Activated T-cell treated with anti-CD3 and anti-CD28 coated beads for 1 hour (primary cell): ENCODE measurements around the gene ROBO3.

Experiments
- DNase-seq: peaks from one replicate; pipeline ENCODE4 v3.0.0-alpha.2; 2020; ENCODE audit warnings: low read depth

ROBO3 gene

DNA sequence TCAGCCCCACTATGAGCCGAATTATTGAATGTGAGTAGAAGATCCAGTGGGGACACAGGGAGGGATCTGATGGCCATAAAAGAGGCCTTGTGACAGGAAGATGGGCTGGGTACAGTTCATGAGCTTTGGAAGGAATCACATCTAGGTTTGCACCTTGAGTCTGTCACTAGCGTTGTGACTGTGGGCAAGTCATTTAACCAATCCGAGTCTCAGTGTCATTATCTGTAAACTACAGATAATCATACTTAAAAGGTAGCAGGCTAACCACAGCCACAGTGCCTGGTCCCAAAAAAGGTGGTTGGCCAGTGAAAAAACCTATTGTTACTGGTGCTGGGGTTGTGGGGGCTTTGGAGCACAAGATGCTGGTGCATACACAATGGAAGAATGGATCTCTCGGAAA is 57.6 kb downstream of the ROBO3 start:
- no peak for DNase-seq

DNA sequence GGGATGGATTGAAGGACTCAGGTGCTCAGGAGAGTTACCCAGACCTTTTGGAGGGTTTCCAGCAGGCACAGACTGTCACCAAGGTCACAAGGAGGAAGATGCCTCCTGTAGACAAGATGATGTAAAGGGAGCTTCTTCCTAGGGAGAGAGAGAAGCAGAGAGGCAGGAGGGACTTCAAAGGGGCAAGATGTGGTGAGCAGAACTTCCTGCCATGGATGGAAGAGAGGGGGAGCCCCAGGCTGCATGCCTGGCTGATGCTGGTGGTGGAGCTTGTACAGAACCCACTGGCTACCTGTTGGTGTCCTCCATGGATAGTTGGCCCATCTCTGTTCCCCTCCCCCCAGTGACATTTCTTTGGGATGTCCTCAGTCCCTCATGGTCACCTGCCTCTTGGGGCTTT is 58.1 kb downstream of the ROBO3 start:
- no peak for DNase-seq

DNA sequence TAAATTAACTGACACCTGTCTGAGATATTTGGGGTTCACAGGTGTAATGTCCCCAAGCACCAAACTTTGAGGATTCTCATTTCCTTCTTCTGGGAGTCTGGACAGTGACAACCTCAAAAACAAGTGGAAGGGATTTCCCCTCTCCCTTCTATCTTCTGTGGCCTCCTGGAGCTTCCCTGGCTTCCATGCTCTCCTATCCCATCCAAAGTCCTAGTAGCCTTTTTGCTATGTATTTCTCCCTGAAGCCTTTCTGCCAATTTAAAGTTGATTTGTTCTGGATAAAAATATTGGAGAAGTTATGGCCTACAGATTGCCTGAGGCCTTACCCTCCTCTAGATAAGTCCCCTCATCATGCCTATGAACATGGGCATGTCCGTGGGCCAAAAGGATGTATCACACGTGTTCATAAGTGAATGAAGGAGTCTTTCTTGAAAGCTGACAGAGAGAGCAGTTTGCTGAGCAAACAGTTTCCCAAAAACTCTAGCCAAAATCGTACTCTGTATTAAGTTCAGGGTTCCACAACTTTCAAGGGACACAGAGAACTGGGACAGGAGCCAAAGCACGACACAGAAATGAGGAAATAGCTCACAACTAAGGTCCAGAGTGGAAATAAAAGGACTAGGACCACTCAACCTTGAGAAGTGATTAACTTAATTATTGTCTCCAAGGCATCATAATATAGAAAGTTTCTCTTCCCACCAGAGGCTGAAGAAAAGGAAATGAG is 63.9 kb downstream of the ROBO3 start:
- no peak for DNase-seq

- no peak for DNase-seq
These were observed 65.6 kb downstream of the ROBO3 start for GRCh38 chr11:124930799-124931198.
